GM18511 (cell line): ENCODE results near the gene RAB7A.
A peak's percentile ranks its signal among the peaks of the same experiment; 100 is the strongest.

Experiments
- ATAC-seq: cut with Tn5 transposase; IDR thresholded peaks from one replicate; pipeline ENCODE4 v1.9.1; 2021; ENCODE audit warnings: mild to moderate bottlenecking, moderate library complexity; ENCODE audit not compliant: unreplicated experiment

Gene RAB7A

DNA sequence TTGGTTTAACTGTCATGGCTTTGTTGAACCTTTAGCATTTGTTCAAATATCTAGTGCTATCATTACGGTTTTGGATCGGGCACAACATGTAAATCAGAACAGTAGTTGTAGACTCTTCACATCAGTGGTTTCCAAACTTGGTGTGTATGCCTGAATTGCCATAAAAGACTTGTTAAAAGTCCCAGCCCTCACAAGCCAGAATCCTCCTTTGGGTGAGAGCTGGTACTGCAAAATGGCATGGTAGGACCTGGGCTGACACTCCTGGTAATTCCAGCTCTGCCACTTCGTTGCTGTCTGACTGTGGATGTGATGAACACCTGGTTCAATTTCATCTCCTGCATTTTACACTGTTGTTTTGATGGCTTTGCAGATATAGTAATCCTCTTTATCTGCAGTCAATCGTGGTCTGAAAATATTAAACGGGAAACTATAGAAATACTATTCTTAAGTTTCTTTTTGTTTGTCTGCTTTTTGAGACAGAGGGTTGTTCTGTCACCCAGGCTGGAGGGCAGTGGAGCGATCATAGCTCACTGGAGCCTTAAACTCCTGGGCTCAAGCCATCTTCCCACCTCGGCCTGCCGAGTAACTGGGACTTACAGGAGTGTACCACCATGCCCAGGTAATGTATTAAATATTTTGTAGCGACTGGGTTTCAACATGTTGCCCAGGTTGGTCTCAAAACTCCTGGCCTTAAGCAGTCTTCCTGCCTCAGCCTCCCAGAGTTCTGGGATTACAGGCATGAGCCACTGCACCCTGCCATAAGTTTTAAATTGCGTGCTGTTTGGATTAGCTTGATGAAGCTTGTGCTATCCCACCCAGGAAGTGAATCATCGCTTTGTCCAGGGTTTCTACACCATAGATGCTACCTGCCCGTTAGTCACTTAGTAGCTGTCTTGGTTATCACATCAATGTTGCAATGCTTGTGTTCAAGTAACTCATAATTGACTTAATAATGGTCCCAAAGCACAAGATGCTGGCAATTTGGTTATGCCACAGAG lies 61.6 kb downstream of the RAB7A start:
- no peak for ATAC-seq

DNA sequence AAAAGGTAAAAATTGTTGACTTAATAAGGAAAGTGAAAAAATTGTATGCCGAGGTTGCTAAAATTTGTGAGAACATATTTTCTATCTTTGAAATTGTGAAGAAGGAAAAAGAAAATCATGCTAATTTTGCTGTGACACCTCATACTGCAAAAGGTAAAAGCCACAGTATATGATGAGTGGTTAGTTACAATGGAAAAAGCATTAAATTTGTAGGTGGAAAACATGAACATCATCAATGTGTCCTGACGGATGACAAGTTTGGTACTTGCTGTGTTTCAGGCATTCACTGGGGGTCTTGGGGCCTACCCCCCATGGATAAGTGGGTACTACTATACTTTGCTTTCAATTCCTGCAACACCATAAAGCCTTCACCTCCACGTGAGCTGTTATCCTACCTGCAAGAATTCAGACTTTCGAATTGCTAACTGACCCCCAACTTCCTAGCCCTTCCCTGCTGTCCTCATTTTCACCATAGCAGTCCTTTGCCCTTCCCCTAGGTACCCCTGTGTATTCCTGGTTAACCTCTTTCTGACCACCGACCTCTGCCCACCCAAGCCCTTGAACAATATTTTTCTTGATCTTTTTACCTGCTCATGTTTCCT lies 62.4 kb downstream of the RAB7A start:
- no peak for ATAC-seq

DNA sequence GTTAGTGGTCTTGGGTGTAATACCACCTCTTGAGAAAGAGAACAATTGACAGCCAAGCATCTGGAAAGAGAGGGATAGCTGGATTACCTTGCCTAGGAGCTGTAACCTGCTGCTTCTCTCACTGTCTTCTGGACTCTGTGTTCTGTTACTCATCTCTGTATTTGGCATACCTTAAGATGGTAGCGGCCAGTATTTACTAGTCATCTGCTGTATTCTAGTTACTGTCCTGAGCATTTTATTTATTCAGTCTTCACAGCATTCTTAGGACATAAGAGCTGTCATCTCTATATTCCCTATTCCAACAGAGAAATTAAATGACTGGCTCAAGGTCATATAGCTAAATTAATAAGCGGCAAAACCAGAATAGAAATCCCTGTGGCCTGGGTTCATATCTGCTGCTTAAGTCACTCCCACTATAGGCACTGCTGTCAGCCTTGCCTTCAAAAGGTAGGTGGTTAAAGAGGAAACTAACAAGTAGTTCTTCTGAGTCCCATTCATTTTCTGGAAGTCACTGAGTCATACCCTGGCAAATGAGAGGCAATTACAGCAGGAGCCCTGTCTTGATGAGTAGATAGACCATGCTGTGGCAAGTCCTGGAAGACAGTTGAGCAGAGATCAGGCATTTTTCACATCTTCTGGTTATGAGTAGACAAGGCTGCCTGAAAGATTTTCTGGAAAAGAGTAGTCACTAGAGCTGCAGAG lies 68.2 kb downstream of the RAB7A start:
- ATAC-seq = no peak

DNA sequence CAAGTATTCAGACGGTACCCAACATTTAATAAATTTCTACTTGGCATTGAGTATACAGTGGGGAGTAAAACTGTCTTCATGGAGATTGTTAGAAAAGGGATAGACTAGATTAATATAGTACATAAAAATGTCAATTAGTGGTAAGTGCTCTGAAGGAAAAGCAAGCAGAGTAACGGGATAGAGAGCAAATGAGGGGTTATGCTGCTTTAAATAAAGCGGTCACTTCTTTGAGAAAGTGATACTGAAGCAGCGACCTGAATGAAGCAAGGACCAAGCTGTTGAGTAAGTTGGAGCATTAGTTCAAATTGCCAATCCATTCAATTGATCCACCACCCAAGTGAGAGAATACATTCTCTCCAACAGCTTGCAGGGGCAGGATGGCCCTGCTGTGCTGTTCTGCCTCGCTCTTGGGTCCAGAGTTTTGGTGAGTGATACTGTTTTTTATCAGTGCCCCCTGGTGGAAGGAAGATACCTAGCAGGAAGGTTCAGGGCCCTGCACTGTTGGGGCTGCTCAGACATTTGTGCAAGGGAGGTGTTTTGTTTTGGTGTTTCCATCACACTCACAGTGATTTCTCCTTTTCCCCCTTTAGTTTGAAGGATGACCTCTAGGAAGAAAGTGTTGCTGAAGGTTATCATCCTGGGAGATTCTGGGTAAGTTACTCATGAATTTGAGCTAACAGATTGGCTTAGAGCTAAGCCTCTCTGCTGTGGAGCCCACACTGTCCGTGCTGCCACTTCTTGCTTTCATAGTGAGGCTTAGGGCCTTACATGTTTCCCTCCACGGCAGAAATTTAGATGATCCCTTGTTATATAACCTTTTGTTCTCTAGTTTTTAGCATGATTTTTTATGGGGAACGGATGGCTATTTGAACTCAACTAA lies 69.0 kb downstream of the RAB7A start:
- peak; percentile 91 for ATAC-seq

DNA sequence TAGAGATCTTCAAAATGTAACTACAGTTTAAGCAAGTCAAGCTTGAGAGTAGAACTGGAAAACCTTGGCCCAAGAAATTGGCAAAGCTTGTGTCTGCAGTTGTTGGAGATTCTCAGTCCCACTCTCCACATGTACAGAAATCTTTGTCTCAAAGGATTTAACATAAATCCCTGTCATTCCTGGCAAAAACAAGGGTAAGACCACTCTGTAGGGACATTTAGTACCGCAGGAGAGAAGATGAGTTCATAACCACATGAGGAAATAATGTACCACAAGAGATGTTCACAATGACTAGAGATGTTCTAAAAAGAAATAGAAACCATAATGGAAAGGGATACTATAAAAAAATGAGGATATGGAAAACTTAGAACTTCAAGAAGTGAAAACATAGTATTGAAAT lies 73.7 kb downstream of the RAB7A start:
- ATAC-seq = no peak

DNA sequence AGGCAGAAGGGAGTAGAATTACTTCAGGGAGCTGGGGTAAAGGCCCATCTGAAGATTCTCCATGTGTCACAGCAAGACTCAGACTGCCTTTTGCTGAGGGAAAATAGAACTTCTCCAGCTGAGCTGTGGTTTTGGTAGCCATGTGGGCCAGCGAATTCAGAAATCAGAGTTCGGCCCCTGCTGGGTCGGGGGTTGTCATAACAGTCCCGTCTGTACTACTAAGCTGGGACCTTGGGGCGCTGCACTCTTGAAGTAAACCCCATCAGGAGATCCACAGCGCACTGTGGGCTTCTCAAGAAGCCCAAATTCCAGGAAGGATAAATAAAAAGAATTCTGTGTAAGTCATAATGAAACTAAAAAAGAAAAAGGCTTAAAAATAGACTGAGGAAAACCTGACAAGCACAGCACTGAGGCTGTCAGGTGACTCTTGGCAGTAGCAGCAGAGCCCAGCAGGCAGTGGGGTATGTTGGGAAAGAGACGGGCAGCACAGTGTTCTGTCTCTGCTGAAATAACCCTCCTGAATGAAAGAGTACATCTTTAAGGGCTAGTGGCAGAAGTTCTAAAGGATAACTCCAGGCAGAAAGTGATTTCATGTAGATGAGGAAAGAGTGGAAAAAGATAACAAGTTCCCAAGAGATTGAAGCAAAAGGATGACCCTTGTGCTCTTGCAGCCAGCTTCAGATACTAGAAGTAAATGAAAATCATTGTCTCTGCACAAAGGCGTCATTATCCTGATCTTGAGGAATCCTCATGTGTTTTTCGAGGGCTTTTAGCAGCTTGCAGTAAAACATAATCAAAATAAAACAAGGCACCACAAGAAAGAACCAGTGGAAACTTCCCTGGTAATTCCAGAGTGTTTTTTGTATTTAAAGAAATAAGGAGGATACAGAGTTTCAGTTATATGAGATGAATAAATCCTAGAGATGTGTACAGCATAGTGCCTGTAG lies 74.5 kb downstream of the RAB7A start:
- no peak for ATAC-seq

DNA sequence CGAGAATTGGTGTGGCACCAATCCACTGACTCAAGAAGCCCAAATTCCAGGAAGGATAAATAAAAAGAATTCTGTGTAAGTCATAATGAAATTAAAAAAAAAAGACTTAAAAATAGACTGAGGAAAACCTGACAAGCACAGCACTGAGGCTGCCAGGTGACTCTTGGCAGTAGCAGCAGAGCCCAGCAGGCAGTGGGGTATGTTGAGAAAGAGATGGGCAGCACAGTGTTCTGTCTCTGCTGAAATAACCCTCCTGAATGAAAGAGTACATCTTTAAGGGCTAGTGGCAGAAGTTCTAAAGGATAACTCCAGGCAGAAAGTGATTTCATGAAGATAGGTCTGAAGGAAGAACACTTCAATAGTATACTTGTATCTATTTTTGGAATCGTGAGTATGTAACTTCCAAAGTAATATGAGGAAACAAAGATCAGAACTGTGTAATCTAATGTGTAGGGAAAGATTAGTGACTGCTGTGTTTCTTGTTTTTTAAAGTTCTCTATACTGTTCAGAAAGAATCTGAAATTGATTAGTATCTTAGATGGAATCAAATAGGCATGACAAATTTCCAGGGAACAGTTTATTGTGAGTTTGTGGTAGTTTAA lies 75.9 kb downstream of the RAB7A start:
- no peak for ATAC-seq

DNA sequence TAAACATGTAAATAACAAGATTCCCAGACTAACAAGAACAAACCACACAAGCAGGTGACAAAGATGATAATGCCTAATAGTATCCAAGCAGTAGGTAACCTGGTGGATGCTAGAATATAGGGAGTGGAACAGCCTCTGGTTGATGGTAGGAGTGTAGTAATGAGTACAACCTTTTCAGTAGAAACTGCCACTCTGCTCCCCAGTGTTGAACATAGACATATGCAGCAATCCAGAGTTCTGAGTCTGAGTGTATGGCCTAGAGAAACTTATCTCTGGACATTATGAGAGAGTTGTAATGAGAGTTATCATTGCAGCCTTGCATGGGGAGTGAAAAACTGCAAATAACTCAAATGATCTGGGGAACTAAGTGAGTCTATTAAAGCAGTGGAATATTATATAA lies 77.3 kb downstream of the RAB7A start:
- no peak for ATAC-seq

DNA sequence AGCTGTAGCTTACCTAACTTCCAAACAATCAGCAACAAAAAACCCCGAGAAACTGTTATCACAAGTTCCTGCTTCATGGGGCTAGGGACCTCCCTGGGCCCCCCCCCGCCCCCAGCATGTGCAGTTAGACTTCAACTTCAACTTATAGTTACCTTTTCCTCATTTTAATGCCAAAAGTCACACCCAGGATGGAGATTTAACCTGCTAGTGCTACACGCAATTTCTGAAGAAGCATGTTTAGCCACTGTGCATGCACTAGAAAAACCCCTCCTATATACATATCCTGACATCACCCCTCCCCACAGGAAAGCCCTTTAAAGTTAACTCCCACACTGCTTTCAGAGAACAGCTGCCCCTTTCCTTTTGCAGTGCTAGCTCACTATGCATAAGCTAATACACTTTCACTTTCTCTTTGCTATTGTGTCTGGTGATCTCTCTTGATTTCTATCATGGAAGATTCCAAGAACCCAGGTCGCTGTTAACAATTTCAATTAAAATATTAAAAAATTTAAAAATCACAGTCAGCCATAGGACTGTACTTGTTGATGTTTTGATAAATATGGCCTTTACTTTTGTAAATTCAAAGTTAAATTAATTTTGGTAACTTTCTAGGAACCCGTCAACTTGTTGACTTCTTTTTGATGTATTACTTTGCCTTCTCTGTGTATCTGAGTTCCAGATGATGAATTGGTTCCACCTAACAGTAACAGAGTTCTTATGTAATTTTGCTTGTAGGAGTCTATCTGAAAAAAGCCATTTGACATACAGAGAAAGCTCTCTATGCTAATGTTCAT lies 78.2 kb downstream of the RAB7A start:
- ATAC-seq = peak; percentile 92

DNA sequence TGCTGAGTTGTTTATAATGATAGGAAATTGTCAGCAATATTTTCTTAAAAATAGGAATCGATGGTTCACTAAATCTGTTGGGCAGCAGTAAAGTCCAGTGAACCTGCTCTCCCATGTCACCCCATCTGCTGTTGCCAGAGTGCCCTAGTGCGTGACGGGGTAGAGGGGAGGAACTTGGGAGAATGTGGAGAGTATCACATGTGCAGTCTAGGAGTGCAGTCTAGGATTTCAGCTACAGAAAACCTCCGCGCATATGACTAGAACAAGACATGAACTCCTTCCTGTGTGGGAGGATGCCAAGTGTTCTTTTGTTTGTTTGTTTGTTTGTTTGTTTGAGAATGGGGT lies 78.8 kb downstream of the RAB7A start:
- ATAC-seq = no peak

DNA sequence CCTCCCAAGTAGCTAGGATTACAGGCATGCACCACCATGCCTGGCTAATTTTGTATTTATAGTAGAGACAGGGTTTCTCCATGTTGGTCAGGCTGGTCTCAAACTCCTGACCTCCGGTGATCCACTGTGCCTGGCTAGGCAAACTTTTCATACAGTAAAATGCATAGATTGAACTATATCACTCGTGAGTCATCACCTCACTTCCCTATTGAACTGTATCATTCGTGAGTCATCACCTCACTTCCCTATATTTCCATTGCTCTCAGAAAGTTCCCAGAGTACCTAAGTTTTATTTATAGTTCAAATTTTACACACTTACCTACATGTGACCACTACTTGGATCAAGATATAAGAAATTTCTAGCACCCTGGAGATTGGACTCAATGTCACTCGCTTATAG lies 79.8 kb downstream of the RAB7A start:
- no peak for ATAC-seq

DNA sequence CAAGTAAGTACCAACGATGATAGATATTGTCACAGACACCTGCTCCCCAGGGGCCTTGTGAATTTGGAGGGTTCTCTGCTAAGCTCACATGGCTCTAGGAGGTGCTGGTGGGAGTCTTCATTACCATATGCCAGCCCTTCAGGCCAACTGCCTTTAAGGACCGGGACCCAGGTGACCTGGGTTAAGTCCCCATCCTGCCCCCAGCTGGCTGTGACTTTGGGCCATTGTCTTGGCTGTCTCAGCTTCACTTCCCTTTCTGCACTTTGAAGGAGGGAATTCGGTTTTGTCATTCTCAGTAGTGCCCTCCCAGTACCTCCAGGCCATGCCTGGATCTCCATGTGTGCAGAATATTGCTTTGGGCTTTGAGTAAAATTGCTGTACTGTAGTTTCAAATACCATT lies 80.6 kb downstream of the RAB7A start:
- ATAC-seq = no peak

DNA sequence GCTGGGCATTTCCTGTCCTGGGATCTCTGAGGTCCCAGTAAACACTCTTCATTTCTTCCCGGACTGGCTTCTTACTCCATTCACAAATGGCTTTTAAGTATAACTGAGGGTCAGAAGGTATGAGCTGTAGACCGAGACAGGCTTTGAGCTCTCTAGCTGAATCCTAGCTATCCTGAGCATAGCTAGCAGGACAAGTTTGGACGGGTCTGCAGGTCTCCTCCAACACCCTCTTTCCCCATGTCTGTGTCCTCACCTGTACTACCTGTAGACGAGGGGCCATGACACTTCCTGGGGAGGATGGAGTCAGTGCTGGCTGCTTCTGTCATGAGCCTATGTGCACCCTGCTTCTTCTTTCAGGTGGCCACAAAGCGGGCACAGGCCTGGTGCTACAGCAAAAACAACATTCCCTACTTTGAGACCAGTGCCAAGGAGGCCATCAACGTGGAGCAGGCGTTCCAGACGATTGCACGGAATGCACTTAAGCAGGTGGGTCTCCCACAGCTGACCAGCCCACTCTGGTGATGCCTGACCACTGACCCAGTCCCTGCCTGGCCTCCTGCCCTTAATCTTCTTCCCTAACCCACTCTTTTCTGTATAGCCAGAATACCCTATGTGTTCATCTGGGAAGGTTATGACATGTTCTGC lies 81.3 kb downstream of the RAB7A start:
- no peak for ATAC-seq

DNA sequence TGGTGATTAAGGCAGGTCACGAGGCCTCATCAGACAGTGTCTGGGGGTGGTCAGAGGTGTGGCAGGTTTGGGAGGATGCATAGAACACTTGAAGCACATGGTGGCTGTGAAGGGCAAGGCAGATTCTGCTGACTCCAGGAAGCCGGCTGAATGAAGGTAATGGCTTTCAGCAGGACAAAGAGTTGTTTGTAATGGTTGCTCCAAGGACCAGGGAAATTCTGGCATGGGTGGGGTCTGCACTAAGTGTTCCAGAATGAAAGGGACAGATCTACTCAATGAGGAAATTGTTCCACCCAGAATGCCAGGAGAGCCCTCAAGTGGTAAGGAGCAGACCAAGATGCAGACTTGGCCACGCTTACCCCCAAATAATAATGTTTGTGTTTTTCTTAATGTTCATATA lies 82.7 kb downstream of the RAB7A start:
- ATAC-seq = no peak

DNA sequence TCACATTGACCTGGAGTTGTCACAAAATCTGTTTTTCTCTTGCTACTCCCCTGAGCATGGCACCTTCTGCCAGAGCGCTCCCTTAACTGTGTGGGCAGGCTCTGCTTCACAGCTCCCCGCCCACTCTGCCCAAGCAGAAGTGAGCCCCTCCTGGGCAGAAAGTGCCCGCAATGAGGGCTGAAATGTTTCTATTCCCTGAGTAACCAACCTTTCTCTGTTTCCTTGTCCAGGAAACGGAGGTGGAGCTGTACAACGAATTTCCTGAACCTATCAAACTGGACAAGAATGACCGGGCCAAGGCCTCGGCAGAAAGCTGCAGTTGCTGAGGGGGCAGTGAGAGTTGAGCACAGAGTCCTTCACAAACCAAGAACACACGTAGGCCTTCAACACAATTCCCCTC lies 87.1 kb downstream of the RAB7A start:
- ATAC-seq = no peak

DNA sequence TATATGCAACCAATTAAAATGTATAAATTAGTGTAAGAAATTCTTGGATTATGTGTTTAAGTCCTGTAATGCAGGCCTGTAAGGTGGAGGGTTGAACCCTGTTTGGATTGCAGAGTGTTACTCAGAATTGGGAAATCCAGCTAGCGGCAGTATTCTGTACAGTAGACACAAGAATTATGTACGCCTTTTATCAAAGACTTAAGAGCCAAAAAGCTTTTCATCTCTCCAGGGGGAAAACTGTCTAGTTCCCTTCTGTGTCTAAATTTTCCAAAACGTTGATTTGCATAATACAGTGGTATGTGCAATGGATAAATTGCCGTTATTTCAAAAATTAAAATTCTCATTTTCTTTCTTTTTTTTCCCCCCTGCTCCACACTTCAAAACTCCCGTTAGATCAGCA lies 88.1 kb downstream of the RAB7A start:
- ATAC-seq = no peak

DNA sequence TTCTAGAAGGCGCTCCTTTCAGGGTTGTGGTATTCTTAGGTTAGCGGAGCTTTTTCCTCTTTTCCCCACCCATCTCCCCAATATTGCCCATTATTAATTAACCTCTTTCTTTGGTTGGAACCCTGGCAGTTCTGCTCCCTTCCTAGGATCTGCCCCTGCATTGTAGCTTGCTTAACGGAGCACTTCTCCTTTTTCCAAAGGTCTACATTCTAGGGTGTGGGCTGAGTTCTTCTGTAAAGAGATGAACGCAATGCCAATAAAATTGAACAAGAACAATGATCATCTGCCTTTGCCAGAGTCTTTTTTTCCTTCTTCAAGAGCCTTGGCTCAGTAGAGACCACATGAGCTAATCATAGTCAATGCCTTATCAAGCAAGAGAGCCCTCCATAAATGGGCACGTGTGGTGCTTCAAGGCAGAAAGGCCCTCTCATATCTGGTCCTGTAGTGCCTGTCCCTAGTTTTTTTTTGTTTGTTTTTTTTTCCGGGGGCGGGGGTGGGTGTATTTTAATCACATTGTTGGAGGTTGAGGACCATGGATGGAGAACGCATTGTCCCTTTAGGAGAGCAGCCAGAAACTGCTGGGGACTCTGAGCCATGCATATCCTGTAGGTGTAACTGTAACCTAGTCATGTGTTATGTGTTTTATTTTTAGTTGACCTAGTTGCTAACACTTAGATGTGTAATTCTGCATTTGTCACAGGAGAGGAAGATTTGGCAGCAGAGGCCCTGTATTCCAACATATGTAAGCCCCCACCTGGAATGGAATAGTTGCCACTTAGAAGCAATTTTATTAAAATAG lies 88.7 kb downstream of the RAB7A start:
- no peak for ATAC-seq
